ENCODE measurements around the gene SCIN.
"Not testable (repeated sequence)": the region's sequence is repeated elsewhere in the genome, so short reads cannot be mapped to it uniquely, and the experiment has no call there.

Gene SCIN

DNA sequence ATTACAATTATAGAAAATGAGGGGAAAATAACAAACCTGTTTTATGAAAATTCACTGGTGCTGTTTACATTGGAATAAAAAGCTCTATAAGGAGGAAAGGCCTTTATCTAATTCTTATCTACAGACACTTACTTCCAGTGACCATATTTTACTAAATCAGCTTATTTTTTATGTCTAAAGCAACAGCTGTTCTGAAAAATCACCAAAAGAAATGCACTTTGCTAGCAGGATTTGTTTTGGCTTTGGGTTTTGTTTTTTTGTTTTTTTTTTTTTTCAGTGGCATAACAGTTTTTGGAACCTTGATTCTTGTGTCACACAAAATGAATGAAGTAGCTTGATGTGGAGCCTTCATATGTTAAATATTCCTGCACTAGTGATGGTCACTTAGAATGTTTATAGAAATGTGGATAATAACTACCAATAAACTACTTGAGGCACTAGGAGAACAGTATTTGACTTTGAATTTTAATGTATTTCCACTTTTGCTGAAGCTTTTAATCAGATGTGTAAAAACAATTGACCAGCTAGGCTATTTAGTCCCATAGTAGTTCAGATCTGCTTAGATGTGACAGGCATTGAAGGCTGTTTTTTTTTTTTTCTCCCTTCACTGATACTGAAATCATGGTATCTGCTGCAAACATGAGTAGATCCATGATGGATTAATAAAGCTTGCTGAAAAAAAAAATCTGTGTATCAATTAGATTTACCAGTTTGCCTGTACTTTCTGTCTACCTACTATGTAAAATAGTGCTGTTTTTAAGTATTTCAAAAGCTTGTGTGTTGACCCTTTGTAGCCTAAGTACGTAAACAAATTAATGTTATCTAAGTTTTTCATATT, 119.7 kb downstream of the SCIN start:
- no peak for DNase-seq

DNA sequence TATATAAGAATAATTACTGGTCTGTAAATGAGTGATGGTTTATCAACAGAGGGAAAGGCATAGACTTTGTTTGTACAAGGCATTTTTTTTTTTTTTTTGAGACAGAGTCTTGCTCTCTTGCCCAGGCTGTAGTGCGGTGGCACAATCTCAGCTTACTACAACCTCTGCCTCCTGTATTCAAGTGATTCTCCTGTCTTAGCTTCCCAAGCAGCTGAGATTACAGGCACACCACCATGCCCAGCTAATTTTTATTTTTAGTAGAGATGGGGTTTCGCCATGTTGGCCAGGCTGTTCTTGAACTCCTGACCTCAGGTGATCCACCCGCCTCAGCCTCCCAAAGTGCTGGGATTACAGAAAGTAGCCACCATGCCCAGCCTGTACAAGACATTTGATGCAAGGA, 120.9 kb downstream of the SCIN start:
- DNase-seq: not testable (repeated sequence)

DNA sequence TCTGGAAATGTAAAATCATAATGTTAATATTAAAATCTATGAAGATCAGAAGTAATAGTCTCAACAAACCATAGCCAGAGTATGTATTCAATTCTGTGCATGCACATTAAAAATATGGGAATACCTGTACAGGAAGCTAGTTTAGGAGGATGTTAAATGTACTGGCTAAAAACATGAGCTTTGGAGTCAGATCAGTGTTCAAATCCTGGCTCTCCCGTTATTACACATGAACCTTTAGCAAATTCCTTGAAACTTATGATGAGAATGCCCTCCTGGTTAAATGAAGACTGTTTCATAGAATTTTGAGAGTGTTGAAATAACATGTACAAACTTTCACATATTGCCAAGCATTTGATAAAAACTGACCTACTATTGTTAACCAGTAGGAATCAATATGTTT, 121.5 kb downstream of the SCIN start:
- no peak for DNase-seq

DNA sequence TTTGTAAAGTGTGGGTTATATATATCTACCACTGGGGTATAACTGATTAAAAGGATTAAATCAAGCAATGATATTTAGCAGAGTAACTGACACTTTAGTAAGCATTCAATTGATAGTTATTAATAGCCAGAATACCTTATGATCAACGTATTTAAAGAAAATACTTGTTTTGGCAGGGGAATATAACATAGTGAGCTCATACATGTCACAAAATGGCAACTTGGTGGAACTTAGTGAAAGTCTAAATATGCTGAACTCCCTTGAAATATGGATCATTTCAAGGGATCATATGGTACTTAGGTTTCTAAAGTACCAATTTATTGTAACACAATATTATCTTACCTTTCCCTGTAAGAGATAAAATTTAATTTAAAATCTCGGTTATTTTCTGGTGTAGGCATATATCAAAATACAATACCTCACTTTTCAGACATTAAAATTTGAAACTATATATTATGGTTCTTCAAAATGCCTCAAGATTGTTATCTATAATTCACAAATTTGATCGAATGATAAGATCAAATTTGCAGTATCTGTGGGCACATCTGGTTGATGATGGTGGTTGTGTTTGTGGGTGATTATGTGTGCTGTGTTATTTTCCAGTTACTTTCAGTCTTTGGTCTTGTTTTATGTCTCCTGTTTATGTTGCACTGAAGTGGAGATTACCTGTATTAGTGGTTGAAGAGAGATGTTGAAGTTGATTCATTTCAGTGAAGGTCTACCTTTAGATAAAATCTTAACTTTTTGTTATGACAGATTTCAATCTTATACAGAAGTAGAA, 122.1 kb downstream of the SCIN start:
- DNase-seq: no peak

DNA sequence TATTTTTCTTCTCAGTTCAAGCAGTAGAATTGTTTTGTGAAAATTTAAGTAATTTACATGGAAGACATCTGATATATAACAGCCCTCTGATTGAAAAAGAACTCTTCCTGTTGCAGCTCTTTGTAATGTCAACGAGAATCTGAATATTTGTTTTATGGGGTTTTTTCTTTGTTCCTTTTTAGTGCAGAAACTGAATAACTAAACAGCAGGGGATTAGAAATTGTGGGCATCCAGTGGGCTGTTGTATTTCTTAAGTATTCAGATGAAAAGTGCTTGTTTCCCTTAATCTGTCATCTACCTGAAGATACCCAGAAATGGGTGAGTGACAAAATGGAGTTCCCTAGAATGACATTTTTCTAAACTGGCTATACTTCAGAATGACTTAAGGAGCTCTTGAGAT, 124.3 kb downstream of the SCIN start:
- DNase-seq: no peak

DNA sequence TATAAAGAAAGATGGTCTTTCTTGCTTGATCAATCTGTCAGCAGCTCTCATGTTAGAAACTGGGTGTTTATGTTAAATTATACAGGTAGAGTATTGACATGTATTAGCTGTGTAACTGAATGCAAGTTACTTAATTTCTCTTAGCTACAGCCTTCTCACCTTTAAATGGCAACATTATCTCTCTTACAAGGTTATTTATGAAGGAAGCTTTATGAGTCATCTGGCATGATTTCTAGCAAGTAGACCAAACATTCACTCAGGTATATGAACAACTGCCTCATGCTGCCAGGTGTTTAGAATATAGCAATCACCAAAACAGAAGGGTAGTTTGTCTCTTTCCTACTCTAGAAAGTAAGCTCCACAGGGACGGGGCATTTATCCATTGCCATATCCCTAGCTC, 125.4 kb downstream of the SCIN start:
- DNase-seq: no peak

DNA sequence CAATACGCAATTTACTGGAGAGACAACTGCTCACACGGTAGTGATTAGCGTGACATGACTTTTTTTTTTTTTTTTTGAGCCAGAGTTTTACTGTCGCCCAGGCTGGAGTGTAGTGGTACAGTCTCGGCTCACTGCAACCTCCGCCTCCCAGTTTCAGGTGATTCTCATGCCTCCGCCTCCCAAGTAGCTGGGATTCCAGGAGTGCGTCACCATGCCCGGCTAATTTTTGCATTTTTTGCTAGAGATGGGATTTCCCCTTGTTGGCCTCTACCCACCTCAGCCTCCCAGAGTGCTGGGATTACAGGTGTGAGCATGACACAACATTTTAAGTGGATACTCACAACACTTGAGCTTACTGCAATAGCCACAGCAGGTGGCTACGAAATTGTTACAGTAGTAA, 128.8 kb downstream of the SCIN start:
- DNase-seq: no peak

DNA sequence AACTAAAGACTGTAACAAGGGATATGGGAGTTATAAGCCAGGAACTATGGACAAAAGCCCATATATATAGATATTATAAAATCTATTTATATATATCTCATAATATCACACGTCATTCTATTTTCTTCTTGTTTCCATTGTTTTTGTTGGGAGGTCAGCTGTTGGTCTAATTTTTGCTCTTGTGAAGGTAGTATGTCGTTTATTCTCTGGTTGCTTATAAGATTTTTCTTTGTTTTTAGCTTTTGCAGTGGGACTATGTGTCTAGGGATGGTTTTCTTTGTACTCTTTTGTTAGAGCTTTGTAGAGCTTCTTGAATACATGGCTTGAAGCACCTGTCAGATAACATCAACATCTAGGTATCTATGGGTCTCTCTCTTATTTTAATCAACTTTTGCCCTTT, 130.9 kb downstream of the SCIN start:
- DNase-seq: no peak

DNA sequence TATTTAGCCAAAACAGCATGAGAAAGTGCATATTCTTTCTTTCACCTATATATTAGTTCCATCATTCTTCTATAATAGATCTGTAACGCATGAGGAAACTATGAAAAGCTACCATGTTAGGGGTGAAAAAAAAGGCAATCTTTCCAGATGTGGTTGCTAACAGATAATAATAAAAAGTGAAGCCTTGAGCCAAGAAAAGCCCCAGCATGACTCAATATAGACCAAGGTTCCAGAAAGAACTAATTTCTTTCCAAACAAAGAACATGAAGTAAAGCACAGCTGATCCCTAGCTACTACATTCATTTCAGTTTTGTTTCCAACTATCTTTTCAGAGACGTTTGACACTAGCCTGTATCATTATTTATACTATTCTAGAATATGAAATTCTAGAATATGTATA, 133.4 kb downstream of the SCIN start:
- DNase-seq: no peak

DNA sequence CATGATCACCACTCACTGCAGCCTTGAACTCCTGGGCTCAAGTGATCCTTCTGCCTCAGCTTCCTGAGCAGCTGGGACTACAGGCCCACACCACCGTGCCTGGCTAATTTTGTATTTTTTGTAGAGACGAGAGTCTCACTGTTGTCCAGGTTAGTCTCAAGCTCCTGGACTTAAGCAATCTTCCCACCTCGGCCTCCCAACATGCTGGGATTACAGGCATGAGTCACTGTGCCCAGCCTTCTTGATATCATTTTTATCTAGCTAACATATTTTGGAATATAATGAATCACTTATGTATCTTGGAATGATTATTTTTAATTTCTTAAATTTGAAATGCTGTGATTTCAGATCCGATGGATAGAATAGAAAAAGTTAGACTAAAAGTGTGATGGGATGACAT, 135.4 kb downstream of the SCIN start:
- no peak for DNase-seq

DNA sequence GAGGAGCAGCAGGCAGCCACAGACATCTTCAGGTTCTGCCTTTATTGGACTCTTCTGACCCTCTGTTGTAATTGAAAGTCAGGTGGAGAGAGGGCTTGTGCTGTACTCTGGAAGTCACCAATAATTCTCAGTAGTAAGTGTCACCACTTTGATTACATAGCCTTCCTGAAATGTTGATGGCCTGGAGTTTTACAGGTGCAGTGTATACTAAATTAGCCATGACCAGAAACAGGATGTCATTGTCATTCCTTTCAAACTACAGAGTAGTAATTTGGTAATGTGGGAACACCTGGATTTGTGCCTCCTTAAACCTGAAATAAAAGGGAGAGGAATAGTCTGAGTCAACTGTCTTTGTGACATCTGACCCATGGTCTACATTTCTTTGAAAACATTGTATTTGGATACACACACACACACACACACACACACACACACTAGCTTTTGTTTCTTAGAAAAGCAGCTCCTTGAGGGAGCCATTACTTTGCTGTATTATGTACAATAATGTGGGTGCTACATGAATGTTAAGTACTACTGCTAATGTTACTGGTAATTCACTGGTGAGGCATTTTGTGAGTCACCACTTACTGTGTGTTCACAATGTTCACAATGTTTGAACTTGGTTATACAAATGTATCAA, 136.5 kb downstream of the SCIN start:
- no peak for DNase-seq

DNA sequence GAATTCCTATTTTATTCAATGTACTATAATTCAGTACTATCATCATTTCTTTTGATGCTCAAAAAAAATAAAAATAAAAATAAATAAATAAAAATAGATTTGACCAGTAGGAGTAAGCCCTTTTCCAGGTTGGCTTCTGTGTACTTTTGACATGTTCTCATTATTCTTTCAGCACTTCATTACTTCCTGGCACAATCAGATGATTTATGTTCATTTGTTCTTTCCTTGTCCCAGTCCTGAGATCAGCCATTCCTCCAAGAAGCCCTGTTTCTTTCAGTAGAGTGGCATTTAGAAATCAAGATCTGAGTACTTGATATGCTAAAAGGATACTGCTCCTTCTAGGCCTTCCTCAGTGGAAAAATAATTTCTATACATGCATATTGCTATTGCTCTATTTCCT, 137.8 kb downstream of the SCIN start:
- no peak for DNase-seq
